SHP77 (cell line): ENCODE data around the gene ADGRG6.

ENCODE experiments used
- DNase-seq, 2 experiments: peaks; one replicate each; lab custom pipeline; 2025; lab: John Stamatoyannopoulos, UW

Gene ADGRG6

GRCh38 chr6:142376800-142377496 lies 75.1 kb downstream of the ADGRG6 start:
- peak; percentile 26 to 50 for DNase-seq

GRCh38 chr6:142377497-142377848 lies 75.7 kb downstream of the ADGRG6 start:
- no peak for DNase-seq

- DNase-seq: no peak
Observed at GRCh38 chr6:142378138-142378875, 76.5 kb downstream of the ADGRG6 start.

- no peak for DNase-seq
Observed at GRCh38 chr6:142380626-142381025, 78.8 kb downstream of the ADGRG6 start.

GRCh38 chr6:142381181-142381580 lies 79.4 kb downstream of the ADGRG6 start:
- DNase-seq: no peak

- DNase-seq: no peak
Observed at GRCh38 chr6:142381845-142382378, 80.1 kb downstream of the ADGRG6 start.

- no peak for DNase-seq
Observed at GRCh38 chr6:142384519-142385254, 82.9 kb downstream of the ADGRG6 start.

- DNase-seq: no peak
Observed at GRCh38 chr6:142385352-142385751, 83.5 kb downstream of the ADGRG6 start.

- DNase-seq: no peak
Observed at GRCh38 chr6:142386657-142387056, 84.8 kb downstream of the ADGRG6 start.

- peak in 1 of 2 experiments; percentile 40 for DNase-seq
Observed at GRCh38 chr6:142387997-142388815, 86.4 kb downstream of the ADGRG6 start.

GRCh38 chr6:142395266-142395665 lies 93.5 kb downstream of the ADGRG6 start:
- DNase-seq: no peak

GRCh38 chr6:142395768-142396231 lies 94.0 kb downstream of the ADGRG6 start:
- DNase-seq: no peak

- DNase-seq: no peak
Observed at GRCh38 chr6:142398353-142398752, 96.5 kb downstream of the ADGRG6 start.

GRCh38 chr6:142399739-142400138 lies 97.9 kb downstream of the ADGRG6 start:
- no peak for DNase-seq

GRCh38 chr6:142400495-142400894 lies 98.7 kb downstream of the ADGRG6 start:
- DNase-seq: no peak

GRCh38 chr6:142401838-142402237 lies 100.0 kb downstream of the ADGRG6 start:
- DNase-seq: no peak

- DNase-seq: no peak
Observed at GRCh38 chr6:142404751-142405150, 102.9 kb downstream of the ADGRG6 start.

- no peak for DNase-seq
Observed at GRCh38 chr6:142406131-142406530, 104.3 kb downstream of the ADGRG6 start.

- DNase-seq: no peak
Observed at GRCh38 chr6:142407685-142408273, 106.0 kb downstream of the ADGRG6 start.

- DNase-seq: no peak
Observed at GRCh38 chr6:142408409-142408808, 106.6 kb downstream of the ADGRG6 start.

GRCh38 chr6:142409794-142410193 lies 108.0 kb downstream of the ADGRG6 start:
- no peak for DNase-seq
